ENCODE measurements around the gene INO80D.

Gene INO80D

GRCh38 chr2:205976120-205976814 is 109.7 kb downstream of the INO80D start:
- CTCF ChIA-PET, result no interaction called here
- DNase-seq (ENCODE audit: extremely low spot score), result no peak
- POLR2A ChIA-PET, result no interaction called here
- TF ChIP-seq, protein P1, sequence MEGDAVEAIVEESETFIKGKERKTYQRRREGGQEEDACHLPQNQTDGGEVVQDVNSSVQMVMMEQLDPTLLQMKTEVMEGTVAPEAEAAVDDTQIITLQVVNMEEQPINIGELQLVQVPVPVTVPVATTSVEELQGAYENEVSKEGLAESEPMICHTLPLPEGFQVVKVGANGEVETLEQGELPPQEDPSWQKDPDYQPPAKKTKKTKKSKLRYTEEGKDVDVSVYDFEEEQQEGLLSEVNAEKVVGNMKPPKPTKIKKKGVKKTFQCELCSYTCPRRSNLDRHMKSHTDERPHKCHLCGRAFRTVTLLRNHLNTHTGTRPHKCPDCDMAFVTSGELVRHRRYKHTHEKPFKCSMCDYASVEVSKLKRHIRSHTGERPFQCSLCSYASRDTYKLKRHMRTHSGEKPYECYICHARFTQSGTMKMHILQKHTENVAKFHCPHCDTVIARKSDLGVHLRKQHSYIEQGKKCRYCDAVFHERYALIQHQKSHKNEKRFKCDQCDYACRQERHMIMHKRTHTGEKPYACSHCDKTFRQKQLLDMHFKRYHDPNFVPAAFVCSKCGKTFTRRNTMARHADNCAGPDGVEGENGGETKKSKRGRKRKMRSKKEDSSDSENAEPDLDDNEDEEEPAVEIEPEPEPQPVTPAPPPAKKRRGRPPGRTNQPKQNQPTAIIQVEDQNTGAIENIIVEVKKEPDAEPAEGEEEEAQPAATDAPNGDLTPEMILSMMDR (IDR thresholded peaks at IDR 0.05; ENCODE audit: control extremely low read depth, extremely low read depth, low read depth, missing control alignments), result no peak

GRCh38 chr2:205975082-205975949 is 110.7 kb downstream of the INO80D start:
- ChIA-PET CTCF (no interaction called here), POLR2A (no interaction called here)
- peak; percentile 35 for DNase-seq (ENCODE audit: extremely low spot score)
- TF ChIP-seq, protein P1 (IDR thresholded peaks at IDR 0.05; ENCODE audit: control extremely low read depth, extremely low read depth, low read depth, missing control alignments), result no peak

GRCh38 chr2:205972113-205972512 is 113.9 kb downstream of the INO80D start:
- no peak for DNase-seq (ENCODE audit: extremely low spot score)
- CTCF ChIA-PET, result interaction anchor here (1.2 to 2.3 kb wide), 3 partner anchors 15 to 29 kb away, joined by 3 to 10 read pairs (median 7); no protein-coding TSS in a partner anchor
- POLR2A ChIA-PET, result no interaction called here
- TF ChIP-seq, protein P1 (IDR thresholded peaks at IDR 0.05; ENCODE audit: control extremely low read depth, extremely low read depth, low read depth, missing control alignments), result no peak

DNA sequence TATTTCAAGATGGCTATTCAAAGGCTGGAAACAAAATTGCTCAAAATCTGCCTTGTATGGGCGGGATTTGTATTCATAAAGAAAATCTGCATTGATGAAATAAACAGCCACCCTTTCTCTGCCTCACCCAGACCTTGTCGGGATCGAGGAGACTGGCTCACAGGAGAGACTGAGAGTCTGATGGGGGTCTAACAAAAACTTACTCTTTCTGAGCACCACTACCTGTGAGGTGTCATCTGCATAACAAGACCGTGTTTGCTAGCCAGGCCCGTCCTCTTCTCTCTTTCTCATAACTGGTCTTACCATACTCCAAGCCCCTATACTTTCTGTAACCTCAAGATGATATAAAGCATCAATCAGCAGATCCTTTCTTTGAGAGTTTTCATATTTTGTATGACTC is 115.6 kb downstream of the INO80D start:
- POLR2A ChIA-PET, result no interaction called here
- TF ChIP-seq, protein P1 (IDR thresholded peaks at IDR 0.05; ENCODE audit: control extremely low read depth, extremely low read depth, low read depth, missing control alignments), result no peak
- CTCF ChIA-PET, result interaction anchor here (1.0 to 1.6 kb wide), 2 partner anchors 13 to 44 kb away, joined by 3 to 7 read pairs; no protein-coding TSS in a partner anchor
- no peak for DNase-seq (ENCODE audit: extremely low spot score)

DNA sequence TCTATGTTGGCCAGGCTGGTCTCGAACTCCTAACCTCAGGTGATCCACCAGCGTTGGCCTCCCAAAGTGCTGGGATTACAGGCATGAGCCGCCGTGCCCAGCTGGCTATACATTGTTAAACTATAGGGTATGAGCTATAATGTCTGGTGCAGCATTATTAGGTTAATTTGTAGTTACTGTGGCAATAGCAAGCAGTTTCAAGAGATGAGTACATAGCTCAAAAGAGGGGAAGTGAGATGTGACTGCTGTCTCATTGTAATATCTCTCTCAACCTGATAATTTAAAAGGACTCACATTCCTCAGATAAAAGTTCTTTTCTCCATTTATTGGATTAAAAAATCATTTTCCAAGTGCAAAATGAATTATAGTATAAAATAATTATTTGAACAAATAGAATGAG is 116.4 kb downstream of the INO80D start:
- CTCF ChIA-PET, result interaction anchor here (0.9 to 1.3 kb wide), 4 partner anchors 8 to 25 kb away, joined by 3 to 5 read pairs (median 4); no protein-coding TSS in a partner anchor
- POLR2A ChIA-PET, result no interaction called here
- DNase-seq (ENCODE audit: extremely low spot score), result no peak

More for the DNA sequence above, 116.4 kb downstream of the INO80D start:
- TF ChIP-seq, protein P1 (IDR thresholded peaks at IDR 0.05; ENCODE audit: control extremely low read depth, extremely low read depth, low read depth, missing control alignments), result no peak

All from GM10248 (cell line).